ENCODE results near the gene MED12L.

The MED12L gene

DNA sequence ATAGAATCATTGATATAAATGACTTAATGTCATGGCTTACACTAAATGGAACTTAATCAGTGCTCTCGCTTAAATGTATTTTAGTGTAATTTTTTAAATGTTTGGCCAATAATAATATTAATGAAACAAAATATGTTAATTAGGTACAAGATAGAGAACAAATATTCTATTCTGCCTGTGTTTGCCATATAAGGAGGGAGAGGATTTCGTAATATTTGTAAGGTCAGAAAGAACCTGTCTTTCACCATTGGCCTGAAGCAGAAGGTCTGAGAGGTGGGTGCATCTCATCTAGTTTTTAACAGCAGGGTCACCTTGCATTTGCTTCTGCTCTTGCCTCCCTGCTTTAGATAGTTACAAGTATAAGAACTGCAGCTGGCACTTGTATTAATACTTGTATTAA lies 228.7 kb downstream of the MED12L start:
- TF ChIP-seq, protein P1, sequence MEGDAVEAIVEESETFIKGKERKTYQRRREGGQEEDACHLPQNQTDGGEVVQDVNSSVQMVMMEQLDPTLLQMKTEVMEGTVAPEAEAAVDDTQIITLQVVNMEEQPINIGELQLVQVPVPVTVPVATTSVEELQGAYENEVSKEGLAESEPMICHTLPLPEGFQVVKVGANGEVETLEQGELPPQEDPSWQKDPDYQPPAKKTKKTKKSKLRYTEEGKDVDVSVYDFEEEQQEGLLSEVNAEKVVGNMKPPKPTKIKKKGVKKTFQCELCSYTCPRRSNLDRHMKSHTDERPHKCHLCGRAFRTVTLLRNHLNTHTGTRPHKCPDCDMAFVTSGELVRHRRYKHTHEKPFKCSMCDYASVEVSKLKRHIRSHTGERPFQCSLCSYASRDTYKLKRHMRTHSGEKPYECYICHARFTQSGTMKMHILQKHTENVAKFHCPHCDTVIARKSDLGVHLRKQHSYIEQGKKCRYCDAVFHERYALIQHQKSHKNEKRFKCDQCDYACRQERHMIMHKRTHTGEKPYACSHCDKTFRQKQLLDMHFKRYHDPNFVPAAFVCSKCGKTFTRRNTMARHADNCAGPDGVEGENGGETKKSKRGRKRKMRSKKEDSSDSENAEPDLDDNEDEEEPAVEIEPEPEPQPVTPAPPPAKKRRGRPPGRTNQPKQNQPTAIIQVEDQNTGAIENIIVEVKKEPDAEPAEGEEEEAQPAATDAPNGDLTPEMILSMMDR (IDR thresholded peaks at IDR 0.05; ENCODE audit: low read depth, low read length), result no peak
- no peak overlapping the region for H3K4me3 ChIP-seq (ENCODE audit: low read depth, low read length)
- in situ Hi-C loops (cut with HindIII; ENCODE audit: low sequenced_read_pairs), result no loop called here
- no peak for DNase-seq (ENCODE audit: low read depth, low spot score)

DNA sequence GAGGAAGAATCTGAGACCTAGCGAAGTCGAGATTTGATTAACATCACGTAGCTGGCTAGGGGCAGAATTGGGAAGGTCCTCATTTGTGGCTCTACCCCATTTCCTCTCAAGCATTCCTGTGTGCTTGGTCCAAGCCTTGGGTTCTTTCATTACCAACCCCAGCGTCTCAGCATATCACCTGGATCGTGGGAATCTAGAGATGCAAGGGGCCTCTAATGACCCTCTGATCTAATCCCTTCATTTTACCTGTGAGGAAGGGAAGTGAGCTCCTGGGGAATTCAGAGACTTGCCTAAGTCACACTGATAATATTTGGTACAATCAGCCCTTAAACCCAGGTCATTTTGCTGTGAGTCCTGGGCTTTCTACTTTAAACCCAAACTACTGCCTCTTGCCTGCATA lies 229.1 kb downstream of the MED12L start:
- in situ Hi-C loops (cut with HindIII; ENCODE audit: low sequenced_read_pairs), result no loop called here
- TF ChIP-seq, protein P1 (IDR thresholded peaks at IDR 0.05; ENCODE audit: low read depth, low read length), result no peak
- no peak for DNase-seq (ENCODE audit: low read depth, low spot score)
- no peak overlapping the region for H3K4me3 ChIP-seq (ENCODE audit: low read depth, low read length)

- TF ChIP-seq, protein P1 (IDR thresholded peaks at IDR 0.05; ENCODE audit: low read depth, low read length), result no peak
- H3K4me3 ChIP-seq (ENCODE audit: low read depth, low read length), result no peak overlapping the region
- in situ Hi-C loops (cut with HindIII; ENCODE audit: low sequenced_read_pairs), result no loop called here
- peak; percentile 28 for DNase-seq (ENCODE audit: low read depth, low spot score)
Measured at GRCh38 chr3:151315136-151315535, 229.7 kb downstream of the MED12L start.

DNA sequence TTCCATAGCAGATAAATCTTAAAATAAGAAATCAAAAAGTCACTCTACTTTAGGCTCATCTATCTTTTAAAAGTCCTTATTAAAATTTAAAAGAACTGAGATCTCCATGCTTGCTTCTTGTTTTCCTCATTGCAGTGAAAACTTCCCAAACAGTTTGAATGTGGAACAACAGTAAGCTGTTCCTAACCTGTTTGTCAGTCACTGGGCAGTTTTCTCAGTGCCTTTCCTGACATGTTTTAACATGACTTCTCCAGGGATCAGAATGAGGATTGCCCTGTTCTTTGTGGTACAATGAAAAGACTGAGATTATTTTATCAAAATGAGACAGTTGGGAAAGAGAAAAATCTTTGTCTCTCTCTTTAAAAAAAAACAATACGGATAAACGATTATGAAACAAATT lies 230.4 kb downstream of the MED12L start:
- no peak overlapping the region for H3K4me3 ChIP-seq (ENCODE audit: low read depth, low read length)
- in situ Hi-C loops (cut with HindIII; ENCODE audit: low sequenced_read_pairs), result no loop called here
- no peak for DNase-seq (ENCODE audit: low read depth, low spot score)
- TF ChIP-seq, protein P1 (IDR thresholded peaks at IDR 0.05; ENCODE audit: low read depth, low read length), result no peak

- H3K4me3 ChIP-seq (ENCODE audit: low read depth, low read length), result no peak within 1 kb of the TSS
- TF ChIP-seq, protein P1 (IDR thresholded peaks at IDR 0.05; ENCODE audit: low read depth, low read length), result no peak
- DNase-seq (ENCODE audit: low read depth, low spot score), result no peak
- in situ Hi-C loops (cut with HindIII; ENCODE audit: low sequenced_read_pairs), result no loop called here
Measured at GRCh38 chr3:151316267-151316991, 231.0 kb downstream of the MED12L start, which contains the start of gene GPR87. Gene GPR87 (minus strand): TSS chr3:151316820. CDS start chr3:151300100, 16,720 bp downstream.

- DNase-seq (ENCODE audit: low read depth, low spot score), result no peak
- in situ Hi-C loops (cut with HindIII; ENCODE audit: low sequenced_read_pairs), result no loop called here
- no peak overlapping the region for H3K4me3 ChIP-seq (ENCODE audit: low read depth, low read length)
- TF ChIP-seq, protein P1 (IDR thresholded peaks at IDR 0.05; ENCODE audit: low read depth, low read length), result no peak
Measured at GRCh38 chr3:151318313-151318712, 232.8 kb downstream of the MED12L start.

All from astrocyte of the spinal cord (primary cell).